Esophagus squamous epithelium (tissue), 4 donors: ENCODE data around the gene DCBLD1.

Experiments used
- CTCF ChIP-seq, 6 experiments: fragments of 450-650 bp in 4 of 6; fragments of 200-600 bp in 2 of 6; sonication (generic) in 2 of 6; IDR thresholded peaks; one replicate each; pipeline ENCODE4 v1.5.1; 2016 to 2019; ENCODE audit warnings: antibody characterized with exemption in 6 of 6, mild to moderate bottlenecking in 4 of 6, moderate library complexity in 4 of 6
- POLR2A ChIP-seq, 4 donors: fragments of 450-650 bp; IDR thresholded peaks; one replicate each; pipeline ENCODE4 v1.6.1; 2017; ENCODE audit warnings: antibody characterized with exemption in 4 of 4, mild to moderate bottlenecking in 4 of 4, moderate library complexity in 3 of 4

- no peak for TF ChIP-seq CTCF (IDR thresholded peaks at IDR 0.05)
- TF ChIP-seq POLR2A (IDR thresholded peaks at IDR 0.05), result no peak
Measured at GRCh38 chr6:117440706-117441525, 41.6 kb upstream of the DCBLD1 start.
